NAMALWA (cell line): ENCODE measurements around the gene ATP6V1G3.
"Not testable (repeated sequence)": the region's sequence is repeated elsewhere in the genome, so short reads cannot be mapped to it uniquely, and the experiment has no call there.

Experiments used
- DNase-seq: peaks from one replicate; pipeline ENCODE4 v3.0.0-alpha.2; 2015; ENCODE audit warnings: low spot score

ATP6V1G3 gene

GRCh38 chr1:198496216-198497143, 44.0 kb downstream of the ATP6V1G3 start:
- DNase-seq = no peak

DNA sequence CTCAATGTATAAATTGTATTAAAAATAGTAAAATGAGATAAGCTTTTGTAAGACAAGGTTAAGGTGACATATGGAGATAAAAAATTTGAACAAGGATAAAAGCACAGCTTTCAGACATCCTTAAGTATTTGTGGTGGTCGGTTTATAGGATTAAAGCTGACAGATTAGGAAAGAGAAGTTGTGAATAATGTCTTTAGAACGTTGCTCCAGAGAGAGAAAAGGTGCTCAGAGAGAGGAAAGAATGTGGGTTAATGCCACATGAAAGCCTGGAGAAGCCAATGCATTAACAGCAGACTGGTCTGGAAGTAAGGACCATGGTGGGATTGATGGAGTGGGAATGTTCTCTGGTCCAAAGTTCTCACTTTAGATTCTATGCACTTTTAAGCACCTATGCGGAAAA, 44.8 kb downstream of the ATP6V1G3 start:
- DNase-seq = no peak

DNA sequence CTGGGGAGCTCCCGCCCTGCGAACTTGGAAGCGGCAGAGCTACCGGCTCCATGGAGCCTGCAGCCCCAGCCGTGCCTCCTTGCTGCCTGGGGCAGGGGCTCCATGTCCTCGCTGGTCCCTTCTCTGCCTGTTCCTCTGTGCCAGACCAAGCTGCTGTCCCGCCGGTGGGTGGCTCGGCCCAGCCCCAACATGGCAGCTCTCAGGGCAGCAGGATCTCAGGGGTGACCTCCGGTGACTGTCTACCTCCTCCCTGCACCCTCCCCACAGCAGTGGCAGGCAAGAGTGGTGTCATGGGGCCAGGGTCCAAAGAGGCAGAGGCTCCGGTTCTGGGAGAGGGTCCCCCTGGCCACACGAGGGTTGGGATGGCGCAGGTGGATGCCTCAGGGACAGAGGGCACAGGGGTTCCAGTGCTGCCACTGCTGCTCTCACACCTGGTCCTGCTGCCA, 45.8 kb downstream of the ATP6V1G3 start:
- no peak for DNase-seq

DNA sequence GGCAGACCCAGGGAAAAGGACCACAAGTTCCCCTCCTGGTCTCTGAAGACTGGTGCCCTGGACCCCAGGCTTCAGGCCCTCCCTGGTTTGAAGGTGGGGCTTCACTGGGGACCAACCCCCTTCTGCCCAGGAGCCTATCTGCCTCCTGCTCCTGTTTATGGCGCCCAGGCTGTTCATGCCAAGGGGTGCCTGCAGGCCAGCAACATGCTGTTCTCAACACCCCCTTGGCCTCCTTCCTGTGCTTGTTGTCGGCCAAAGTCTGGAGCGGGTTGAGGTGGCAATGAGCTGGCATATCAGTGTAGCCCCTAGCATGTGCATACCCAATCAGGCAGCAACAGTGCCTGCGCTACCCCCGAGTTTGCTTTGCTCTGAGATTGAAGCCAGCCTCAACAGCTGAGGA, 46.3 kb downstream of the ATP6V1G3 start:
- DNase-seq = no peak

GRCh38 chr1:198493329-198493728, 47.2 kb downstream of the ATP6V1G3 start:
- DNase-seq = no peak

GRCh38 chr1:198492872-198493271, 47.6 kb downstream of the ATP6V1G3 start:
- no peak for DNase-seq

DNA sequence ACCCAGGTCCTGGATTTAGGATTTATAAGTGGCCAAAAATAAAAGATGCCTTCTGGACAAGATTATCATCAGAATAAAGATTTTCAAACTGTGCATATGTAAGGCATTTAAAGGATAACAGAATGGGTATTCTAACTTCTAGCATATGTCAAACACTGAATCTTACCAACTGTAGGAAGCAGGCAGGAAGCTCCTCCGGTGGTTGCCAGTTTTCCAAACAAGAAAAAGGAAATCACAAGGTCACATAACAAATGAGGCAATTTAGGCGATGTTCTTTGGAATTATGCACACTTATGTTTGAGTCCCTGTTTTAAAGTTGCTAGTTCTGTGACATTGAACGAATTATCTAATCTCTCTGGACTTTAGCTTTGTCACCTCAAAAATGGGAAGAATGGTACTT, 48.9 kb downstream of the ATP6V1G3 start:
- no peak for DNase-seq

GRCh38 chr1:198491028-198491427, 49.5 kb downstream of the ATP6V1G3 start:
- DNase-seq = no peak

GRCh38 chr1:198490224-198490623, 50.3 kb downstream of the ATP6V1G3 start:
- no peak for DNase-seq

GRCh38 chr1:198486903-198487302, 53.6 kb downstream of the ATP6V1G3 start:
- DNase-seq = no peak

- DNase-seq = no peak
These were observed 56.8 kb downstream of the ATP6V1G3 start for GRCh38 chr1:198483645-198484044.

- DNase-seq = no peak
These were observed 57.5 kb downstream of the ATP6V1G3 start for GRCh38 chr1:198483006-198483405.

DNA sequence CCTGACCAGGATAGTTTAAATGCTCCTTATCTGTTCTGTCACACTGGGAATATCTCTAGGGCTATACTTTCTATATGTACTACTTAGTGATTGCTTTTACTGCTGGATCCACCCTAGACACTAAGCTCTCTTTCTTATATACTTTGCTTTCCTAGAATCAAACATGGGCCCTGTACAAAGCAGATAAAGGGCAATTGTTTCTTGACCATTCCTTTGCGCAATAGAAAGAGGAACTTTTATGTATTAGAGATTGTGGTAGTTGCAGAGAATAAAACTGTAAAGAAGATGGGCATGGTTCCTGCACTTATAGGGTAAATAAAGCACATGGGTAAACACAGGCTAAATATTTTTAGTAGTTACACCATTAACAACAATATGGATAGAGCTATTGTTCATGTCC, 58.8 kb downstream of the ATP6V1G3 start:
- DNase-seq = no peak

- DNase-seq = no peak
These were observed 59.6 kb downstream of the ATP6V1G3 start for GRCh38 chr1:198480876-198481275.

DNA sequence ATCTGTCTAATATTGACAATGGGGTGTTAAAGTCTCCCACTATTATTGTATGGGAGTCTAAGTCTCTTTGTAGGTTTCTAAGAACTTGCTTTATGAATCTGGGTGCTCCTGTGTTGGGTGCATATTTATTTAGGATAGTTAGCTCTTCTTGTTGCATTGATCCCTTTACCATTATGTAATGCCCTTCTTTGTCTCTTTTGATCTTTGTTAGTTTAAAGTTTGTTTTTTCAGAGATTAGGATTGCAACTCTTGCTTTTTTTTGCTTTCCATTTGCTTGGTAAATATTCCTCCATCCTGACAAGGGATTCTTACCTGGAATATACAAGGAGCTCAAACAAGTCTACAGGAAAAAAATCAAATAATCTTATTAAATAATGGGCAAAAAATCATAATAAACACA, 63.1 kb downstream of the ATP6V1G3 start:
- not testable (repeated sequence) for DNase-seq
